Activated T-cell treated with anti-CD3 and anti-CD28 coated beads for 4 hours (primary cell): ENCODE measurements around the gene TMPRSS3.

Source experiments
- DNase-seq: peaks from one replicate; pipeline ENCODE4 v3.0.0-alpha.2; 2020

The TMPRSS3 gene

DNA sequence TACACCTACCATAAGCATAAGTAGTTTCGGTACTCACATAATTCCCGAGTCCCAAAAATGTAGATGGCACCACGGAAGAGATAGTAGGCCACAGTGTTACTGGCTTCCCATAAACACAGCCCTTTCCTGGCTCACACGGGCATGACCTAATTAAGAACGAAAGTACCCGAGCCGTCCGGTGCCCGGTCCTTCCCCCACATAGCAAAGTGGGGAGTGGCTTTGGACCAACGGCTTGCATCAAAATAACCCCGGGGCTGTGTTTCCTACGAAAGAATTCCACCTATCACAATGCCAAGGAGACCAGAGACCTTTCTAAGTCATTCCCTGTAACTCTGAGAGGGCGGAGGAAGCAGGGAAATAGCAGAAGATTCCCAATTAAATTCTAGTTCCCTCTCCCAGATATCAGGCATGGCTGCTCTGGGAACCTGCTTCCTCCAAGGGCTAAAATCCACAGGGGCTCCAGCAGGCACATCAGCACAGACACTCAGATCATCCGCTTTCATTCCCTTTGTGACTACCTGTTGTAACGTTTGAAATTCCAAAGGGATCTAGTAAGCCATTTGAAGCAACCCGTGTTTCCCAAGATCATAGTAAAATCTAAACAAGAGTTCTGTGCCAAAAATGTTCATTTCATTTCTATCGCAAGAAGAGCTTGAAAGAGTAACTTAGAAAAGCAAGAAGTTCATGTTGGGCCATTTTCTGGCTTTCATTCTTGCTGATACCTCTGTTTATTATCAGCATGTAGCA lies at the start of gene TMPRSS3:
Gene TMPRSS3 (minus strand): TSS at position 148 of the 747 bp plus-strand sequence. CDS start 635 bp downstream, outside the sequence.
- DNase-seq: no peak

DNA sequence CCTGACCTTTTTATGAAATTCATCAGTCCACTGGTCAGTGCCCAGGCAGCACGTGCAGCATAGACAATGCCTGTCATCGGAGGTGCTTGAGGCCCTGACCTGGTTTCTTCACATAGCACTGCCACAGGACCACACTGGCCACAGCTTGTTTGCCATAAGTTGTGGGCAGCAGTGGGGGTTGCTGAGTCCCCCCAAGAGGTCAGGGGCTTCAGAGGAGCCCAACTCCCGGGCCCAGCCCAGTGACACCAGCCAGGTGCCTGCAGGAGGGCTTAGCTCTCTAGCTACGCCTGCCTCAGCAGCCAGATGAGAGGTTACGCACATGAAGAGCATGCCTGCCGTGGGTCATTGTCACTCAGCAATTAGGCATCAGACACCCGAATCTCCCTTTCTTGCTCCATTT lies 49.5 kb upstream of the TMPRSS3 start:
- no peak for DNase-seq

DNA sequence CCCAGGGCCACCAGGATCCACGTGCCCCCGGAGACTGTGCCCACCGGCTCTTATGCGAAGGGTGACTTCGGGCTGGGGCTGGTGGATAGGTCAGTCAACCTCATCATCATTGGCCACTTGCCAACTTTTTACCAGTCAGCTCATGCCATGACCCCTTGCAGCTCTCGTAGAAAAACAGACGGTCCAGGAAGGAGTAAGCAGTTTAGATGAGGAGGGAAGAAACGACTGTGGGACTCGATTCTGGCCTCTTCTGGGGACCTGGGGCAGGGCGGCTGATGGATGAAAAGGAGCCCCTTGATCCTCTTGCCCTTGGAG lies 48.9 kb upstream of the TMPRSS3 start:
- no peak for DNase-seq

DNA sequence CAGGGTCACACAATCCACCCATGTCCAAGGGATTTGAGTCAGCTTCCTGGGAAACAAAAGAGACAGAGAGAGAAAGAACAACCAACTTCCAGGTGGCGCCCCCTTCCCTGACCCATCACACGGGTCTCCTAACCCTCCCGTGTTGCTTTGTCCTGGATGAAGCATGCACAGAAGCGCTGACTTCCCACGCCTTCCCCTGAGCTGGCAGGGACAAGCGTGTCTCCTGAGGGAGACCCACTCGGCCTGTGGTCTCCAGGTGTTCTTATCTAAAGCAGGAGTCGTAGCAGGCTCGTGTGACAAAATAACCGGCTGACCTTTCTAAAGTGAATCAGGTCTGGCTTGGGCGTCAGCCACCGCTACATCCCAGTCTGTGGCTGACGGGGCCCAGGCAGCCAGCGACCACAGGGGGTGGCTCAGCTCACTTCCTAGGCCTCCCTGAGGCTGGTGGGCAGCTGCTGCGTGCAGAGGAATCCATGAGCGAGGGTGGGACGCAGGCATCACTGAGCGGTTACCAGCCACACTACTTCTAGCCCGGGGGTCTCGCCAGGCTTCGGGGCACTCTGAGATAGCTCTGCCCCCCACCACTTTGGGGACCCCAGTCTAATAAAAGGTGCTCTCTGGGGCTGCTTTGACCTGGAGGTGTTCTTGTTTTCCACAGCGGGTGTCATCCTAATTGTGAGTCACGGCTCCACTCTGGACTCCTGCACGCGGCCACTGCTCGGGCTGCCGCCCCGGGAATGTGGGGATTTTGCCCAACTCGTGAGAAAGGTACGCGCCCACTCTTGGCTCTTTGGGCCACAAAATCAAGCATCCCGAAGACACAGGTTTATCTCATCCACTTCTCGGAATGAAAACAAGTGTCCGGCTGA lies 48.3 kb upstream of the TMPRSS3 start:
- DNase-seq: no peak

DNA sequence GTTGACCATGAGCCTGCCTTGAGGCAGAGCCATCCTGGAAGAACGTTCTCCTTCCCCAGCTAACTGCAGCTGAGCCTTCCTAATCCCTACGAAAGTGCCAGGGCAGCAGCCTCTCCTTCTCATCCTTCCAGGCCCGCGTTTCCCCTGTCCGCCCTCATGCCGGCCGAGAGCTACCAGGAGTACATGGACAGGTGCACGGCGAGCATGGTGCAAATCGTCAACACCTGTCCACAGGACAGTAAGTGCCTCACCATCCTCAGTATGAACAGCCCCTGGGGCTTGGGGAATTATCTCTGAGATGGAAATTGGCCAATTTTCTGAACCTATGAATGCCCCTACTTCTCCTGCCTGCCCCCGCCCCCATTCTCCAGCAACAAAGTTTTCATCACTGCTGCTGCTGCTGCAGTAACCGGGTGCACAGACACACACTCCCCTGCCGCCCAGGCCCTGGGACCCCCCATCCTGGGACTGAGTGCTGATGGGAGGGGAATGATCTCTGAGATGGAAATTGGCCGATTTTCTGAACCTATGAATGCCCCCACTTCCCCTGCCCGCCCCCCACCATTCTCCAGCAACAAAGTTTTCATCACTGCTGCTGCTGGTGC lies 47.4 kb upstream of the TMPRSS3 start:
- DNase-seq: no peak

DNA sequence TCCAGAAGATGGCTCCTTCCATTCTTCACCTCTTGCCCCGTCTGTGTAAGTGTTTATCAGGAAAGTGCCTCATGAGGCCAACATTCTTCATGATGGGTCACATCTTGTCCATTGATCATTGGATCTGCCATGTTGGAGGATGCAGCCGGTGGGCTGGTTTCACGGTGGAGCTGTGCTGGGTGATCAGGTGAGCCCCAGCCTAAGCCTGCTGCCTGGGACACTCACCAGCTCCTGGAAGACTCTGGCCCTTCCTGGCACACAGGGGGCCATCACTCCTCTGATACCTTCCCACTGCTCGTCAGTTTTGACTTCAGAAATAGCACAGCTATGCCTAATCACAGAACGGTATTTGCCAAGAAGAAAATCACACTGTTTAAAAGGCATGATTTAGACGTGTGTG lies 46.1 kb upstream of the TMPRSS3 start:
- DNase-seq: no peak

DNA sequence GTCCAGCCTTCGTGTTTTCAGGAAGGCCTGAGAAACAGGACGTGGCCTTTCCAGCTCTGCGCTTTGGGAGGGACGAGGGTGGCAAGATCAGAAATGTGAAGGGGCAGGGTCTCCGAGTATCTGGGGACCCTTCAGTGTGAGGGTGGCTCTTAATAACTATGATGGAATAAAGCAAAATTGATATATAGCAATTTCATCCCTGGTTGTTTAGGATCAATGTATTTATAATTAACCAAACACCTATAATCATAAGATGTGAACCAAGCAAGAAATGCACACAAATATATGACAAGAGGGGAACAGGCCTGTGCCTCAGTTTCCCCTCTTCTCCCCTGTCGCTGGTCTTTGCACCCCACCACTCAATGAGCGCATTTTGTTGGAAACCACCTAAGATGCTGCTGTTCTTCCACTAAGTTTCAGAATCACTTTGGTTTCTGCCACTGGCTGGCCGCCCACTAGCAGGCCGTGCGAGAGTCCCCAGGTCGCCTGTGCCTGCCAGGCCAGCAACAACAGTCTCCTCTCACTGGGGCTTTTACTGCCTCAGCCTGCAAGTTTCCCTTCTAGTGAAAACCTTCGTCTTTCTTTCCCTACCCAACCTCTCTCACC lies 44.4 kb upstream of the TMPRSS3 start:
- DNase-seq: no peak

DNA sequence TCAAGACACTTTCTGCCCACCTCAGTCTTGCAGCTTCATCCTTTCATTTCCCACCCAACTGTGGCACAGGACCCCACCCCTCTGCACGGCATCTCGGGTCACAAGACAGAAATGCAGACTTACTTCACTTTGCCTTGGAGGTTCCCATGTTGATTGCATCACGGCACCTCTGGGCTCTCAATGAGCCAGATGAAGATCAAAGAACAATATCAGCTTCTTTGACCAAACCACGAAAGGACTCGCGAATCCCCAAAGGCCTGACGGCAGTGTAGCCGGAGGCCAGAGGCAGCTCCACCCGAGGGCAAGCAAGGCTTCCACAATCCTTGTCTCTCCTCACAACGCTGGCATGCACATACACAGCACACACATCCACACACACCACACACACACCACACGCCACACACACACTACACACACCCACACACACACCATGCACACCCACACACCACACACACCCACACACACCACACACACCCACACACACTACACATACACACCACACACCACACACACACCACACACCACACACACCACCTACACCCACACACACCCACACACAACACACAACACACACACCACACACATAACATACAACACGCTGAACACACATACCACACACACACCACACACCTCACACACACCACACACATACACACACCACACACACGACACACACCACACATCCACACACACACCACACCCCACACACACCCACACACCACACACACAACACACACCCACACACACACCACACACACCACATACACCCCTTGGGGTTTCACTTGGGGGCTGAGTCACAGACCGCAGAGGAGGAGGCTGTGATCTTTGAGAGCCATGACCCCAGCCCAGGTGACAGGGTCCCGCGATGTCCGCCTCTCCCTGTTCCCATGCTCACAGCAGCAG lies 43.7 kb upstream of the TMPRSS3 start:
- DNase-seq: peak; percentile 23

DNA sequence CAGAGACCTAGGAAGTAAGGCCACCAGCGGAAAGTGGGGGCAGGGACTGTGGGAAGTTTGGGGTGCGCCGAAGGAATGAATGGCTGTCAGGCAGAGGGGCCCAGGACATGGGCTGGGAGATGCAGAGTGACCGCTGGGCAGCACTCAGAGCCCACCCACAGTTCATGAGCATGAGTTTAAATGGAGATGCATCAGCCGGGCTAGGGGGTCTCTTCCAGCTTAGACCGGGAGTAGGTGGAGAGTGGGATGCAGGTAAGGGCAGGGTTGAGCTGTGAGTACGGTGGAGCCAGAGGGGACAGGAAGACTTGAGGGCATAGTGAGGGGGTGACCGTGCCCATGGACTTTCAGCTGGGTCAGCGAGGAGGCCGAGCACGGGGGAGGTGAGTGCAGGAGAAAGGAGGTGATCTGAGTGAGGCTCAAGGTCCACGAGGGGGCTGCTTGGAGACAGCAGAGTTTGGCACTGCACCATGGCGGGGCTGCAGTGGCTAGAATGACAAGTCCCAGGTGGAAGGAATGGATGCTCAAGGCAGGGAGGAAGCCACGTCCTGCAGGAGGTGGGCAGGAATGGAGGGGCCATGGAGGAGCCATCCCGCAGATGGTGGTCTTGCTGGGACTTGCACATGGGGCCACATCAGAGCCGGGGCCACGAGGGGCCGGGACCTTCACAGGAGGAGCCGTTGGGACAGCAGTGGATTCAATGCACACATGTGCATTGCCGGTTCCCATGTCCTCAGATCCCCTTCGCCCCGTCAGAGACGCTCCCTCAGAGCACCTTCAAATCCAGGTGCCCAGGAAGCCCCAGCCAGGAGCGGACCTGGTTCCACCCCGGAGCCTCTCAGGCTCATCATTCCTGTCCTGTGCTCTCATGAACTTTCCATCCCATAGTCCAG lies 42.7 kb upstream of the TMPRSS3 start:
- DNase-seq: no peak

DNA sequence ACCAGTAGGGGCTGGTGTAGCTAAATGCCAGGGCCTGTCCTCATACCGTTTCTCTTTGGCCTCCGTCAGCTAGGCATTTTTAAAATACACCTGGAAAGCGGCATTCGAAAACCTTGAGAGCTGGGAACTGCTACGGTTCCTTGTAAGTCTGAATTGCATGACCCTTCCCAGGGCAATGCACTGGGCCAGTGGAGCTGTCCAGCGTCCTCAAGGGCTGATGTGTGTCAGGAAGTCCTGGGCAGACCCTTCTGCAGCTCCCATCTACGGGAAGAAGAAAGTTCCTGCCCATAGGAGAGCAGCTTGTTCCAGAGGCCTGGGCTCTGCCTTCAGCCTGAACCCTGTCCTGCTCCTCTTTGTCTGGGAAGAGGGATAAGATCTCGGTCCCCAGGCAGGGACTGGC lies 41.9 kb upstream of the TMPRSS3 start:
- no peak for DNase-seq

DNA sequence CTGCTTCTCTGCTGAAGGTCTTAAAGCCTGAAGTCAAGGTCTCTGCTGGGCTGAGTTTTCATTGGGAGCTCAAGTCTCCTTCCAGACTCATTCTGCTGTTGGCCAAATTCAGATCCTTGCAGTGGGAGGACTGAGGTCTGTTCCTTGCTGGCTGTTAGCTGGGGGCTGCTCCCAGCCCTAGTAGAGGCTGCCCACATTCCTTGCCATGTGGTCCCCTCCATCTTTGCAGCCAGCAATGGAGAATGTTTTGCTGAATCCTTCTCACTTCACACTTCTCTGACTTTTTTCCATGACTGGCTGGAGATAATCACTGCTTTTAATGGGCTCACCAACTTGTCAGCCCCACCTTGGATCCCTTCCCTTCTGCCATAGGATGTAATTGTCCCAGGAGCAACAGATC lies 41.1 kb upstream of the TMPRSS3 start:
- DNase-seq: no peak

DNA sequence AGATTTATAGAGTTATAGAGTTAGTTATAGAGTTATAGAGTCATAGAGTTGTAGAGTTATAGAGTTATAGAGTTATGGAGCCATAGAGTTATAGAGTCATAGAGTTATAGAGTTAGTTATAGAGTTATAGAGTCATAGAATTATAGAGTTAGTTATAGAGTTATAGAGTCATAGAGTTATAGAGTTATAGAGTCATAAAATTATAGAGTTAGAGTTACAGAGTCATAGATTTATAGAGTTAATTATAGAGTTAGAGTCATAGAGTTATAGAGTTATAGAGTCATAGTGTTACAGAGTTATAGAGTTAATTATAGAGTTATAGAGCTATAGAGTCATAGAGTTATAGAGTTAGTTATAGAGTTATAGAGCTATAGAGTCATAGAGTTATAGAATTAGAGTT lies 40.0 kb upstream of the TMPRSS3 start:
- DNase-seq: no peak

DNA sequence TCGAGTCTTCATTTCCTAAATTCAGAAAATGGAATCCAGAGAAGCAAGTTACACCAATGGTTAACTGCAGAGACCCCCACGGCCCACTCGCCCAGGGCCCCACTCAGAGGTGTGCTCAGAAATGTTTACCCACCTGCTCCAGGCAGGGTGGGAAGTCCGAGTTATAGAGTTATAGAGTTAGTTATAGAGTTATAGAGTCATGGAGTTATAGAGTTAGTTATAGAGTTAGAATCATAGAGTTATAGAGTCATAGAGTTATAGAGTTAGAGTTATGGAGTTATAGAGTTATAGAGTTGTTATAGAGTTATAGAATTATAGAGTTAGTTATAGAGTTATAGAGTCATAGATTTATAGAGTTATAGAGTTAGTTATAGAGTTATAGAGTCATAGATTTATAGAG lies 39.5 kb upstream of the TMPRSS3 start:
- no peak for DNase-seq

DNA sequence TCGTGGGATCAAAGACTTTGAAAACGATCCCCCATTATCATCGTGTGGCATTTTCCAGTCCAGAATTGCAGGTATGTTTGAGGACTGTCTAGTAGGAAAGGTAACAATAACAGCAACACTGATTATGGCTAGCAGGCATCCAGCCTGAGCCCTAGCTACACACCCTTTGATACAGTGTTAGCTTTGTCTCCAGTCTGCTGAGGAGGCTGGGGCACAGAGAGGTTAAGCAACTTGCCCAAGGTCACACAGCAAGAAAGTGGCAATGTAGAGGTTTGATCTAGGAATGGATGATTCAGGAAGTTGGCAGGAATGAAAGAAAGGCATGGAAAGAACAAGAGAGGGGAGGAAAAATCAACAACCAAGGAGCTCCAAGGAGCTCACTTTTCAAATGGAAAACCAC lies 39.0 kb upstream of the TMPRSS3 start:
- no peak for DNase-seq

DNA sequence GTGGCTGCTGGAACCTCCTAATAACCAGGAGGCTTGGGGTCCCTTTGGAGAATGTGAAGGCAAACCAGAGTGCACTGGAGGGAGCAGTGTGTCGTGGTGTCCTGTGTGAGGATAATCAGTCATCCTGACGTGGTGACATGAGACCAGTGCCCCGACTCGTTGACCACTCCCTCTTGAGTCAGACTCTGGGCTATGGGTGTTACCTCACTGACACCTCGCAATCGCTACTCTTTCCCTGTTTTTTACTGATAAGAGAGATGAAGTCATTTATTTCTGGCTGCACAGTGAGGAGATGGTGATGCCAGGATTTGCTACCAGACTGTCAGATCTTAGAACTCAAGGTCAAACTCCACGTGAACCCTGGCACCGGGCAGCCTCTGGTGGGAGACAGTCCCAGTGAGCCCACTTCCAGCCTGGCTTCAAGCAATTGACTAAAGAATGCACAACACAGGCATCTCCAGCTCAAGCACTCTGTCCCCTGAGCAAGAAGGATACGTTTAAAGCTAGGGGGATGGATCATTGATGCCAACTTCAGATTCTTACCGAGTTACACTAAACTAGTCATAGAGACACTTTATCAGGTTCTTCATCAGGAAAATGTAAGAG lies 38.2 kb upstream of the TMPRSS3 start:
- DNase-seq: no peak

DNA sequence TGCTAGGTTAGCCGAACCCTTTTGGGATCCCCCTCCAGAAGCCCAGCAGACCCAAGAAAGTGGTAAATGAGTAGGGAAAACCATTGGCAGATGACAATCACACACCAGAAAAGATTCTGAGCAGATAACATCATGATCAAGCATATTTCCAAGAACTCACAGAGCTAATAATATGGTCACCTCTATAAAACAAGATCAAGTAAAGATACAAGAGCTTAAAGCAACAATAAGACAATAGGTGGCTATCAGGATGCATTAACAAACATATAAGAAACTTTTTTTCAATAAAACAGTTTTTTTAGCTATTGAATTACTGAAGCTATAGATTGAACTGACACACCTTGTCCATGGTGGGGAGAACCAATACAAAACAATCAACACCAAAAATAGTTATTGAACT lies 36.8 kb upstream of the TMPRSS3 start:
- DNase-seq: no peak

DNA sequence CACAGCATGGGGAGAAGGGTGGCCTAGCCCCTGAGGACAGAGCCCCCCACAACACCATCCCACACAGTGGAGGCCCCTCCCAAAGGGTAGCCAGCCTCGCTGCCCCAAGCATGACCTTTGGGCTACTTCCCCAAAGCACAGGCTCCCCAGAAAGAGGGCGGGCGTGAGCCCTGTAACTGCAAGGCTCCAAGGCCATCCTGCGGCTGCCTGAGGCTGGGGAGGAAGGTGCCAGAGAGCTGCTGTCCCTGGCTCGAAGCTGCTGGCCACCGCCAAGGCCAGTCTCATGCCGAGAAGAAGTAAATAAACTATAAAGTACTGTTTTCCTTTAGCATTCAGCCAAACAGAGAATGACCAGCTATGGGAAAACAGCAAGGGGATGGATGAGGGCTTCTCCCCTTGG lies 35.3 kb upstream of the TMPRSS3 start:
- DNase-seq: no peak

DNA sequence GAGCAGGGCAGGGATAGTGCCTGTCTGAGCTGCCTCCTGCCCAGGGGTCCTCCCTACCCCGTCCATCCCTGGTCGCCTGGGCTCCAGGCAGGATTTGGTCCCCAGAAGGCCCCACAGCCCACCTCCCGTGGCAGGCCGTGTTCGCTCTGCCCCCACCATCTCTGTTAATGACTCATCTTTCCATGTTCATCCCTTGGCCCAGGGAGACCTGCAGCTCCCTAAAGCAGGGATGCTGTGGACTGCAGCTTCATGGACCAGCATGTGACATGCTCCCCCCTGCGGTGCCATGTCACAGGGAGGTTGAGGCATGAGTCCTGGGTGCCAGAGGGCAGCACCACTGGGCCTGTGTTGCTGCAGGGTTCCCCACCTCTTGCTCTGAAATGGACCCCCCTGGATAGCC lies 34.7 kb upstream of the TMPRSS3 start:
- no peak for DNase-seq

DNA sequence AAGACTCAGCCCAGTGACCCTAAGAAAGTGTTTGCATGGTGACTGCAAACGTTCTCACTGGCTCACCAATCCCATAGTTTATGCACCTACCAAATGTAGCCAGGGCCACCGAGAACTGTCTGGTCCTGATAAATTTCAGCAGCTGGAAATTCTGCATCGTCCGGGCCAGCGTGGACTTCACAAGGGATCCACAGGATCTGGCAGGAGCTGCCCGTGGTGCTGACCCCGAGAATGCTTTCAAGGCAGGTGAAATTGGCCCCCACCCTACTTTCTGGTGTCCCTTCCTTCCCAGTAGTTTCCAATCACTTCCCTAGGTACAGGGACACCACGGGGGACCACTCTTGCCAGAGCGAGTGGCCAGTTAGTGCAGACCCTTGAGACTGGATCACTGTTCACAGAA lies 34.0 kb upstream of the TMPRSS3 start:
- DNase-seq: no peak

DNA sequence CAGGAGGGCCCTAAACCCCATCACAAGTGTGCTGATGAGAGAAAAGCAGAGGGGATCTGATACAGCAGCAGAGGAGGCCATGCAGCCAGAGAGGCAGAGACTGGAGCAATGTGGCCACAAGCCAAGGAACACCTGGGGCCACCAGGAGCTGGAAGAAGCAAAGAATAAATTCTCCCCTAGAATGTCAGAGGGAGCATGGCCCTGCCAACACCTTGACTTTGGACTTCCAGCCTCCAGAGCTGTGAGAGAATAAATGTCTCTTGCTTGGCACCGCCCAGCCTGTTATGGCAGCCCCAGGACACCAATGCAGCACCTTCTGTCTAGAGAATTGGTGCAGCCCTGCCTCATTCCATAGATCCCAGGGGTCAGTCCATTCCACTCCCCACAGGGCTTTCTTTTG lies 33.2 kb upstream of the TMPRSS3 start:
- no peak for DNase-seq

DNA sequence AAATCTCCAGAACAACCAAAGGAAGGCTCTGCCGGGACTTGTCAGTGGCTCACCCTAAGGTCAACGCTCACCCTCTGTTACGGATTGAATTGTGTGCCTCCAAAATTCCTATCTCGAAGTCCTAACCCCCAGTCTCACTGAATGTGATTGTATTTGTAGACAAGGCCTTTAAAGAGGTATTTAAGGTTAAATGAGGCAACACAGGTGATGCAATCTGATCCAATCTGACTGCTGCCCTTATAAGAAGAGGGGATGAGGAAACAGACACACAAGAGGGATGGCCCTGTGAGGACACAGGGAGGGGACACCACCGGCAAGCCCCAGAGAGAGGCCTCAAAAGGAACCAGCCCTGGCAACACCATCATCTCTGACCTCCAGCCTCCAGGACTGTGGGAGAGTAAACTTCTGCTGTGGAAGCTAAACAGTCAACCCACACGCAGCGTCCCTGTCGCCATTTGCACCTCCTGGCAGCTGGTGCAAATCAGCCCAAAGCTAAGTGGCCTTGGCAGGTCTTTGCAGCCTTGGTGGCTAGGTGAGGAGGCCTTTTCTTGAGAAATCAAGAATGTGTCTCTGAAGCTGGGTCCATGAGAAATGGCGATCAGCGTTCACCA lies 32.1 kb upstream of the TMPRSS3 start:
- DNase-seq: no peak
